Sigmoid colon (tissue), 7 donors: ENCODE results near the gene KIFC1. TPM values are rescaled to one million over a fixed set of nuclear protein-coding genes. Genes with fewer than 3 reads are reported as not detected.
A peak's percentile ranks its signal among the peaks of the same experiment; 100 is the strongest.
"Not testable (repeated sequence)": the region's sequence is repeated elsewhere in the genome, so short reads cannot be mapped to it uniquely, and the experiment has no call there.

Source experiments
- DNase-seq: peaks from one replicate; pipeline ENCODE4 v3.0.0-alpha.2; 2019
- H3K27ac ChIP-seq, 4 donors: fragments of 200-600 bp; sonication (generic); one replicate each; pipeline ENCODE4 v1.5.1; 2016 to 2019; ENCODE audit warnings: mild to moderate bottlenecking in 1 of 4
- H3K27me3 ChIP-seq, 3 donors: fragments of 200-600 bp; sonication (generic); one replicate each; pipeline ENCODE4 v1.5.1; 2019; ENCODE audit warnings: mild to moderate bottlenecking in 1 of 3
- H3K36me3 ChIP-seq, 4 donors: fragments of 200-600 bp; sonication (generic); one replicate each; pipeline ENCODE4 v1.5.1; 2016 to 2019
- H3K4me1 ChIP-seq, 4 donors: fragments of 200-600 bp; sonication (generic); one replicate each; pipeline ENCODE4 v1.5.1; 2017 to 2019
- H3K4me3 ChIP-seq, 4 donors: fragments of 200-600 bp; sonication (generic); one replicate each; pipeline ENCODE4 v1.5.1; 2017 to 2019; ENCODE audit warnings: mild to moderate bottlenecking in 2 of 4, moderate library complexity in 1 of 4
- H3K9me3 ChIP-seq, 4 donors: fragments of 200-600 bp in 3 of 4; sonication (generic) in 3 of 4; one replicate each; pipeline versions ENCODE4 v1.5.1 to v1.6.1; 2013 to 2019
- CTCF ChIP-seq, 4 experiments: fragments of 450-650 bp in 3 of 4; fragments of 200-600 bp in 1 of 4; IDR thresholded peaks; one replicate each; pipeline ENCODE4 v1.5.1; 2016 to 2019; ENCODE audit warnings: antibody characterized with exemption in 4 of 4, mild to moderate bottlenecking in 3 of 4, moderate library complexity in 2 of 4
- EP300 ChIP-seq, 4 donors: sonication (generic); formaldehyde crosslinking; IDR thresholded peaks; one replicate each; pipeline ENCODE4 v1.6.1; 2017; ENCODE audit warnings: antibody characterized with exemption in 4 of 4
- POLR2A ChIP-seq, 2 donors: fragments of 450-650 bp; IDR thresholded peaks; one replicate each; pipeline ENCODE4 v1.6.1; 2016; ENCODE audit warnings: antibody characterized with exemption in 2 of 2, mild to moderate bottlenecking in 2 of 2, moderate library complexity in 2 of 2
- POLR2AphosphoS5 ChIP-seq, 4 donors: sonication (generic); formaldehyde crosslinking; IDR thresholded peaks; one replicate each; pipeline ENCODE4 v1.6.1; 2017; ENCODE audit warnings: antibody characterized with exemption in 4 of 4
- WGBS, 2 donors: extraction: QIAGEN DNeasy Blood & Tissue Kit; methylation state at CpG; one replicate each; pipeline ENCODE4 v1.1.7; 2013; 5-methylcytosine and 5-hydroxymethylcytosine counted together
- intact Hi-C: fragments of 100-400 bp; cut with DNase I; formaldehyde crosslinking; loops from one replicate; pipeline ENCODE4 v1.15.1; 2023
- polyA plus RNA-seq, 3 donors: library from polyadenylated mRNA; stranded (reverse); fragments of 200-250 nt; gene quantifications; one replicate each; pipeline ENCODE4 v1.2.3, GENCODE V29; 2013
- total RNA-seq, 4 donors: library from RNA; depleted of rRNA; stranded (reverse); fragments of >200 nt; gene quantifications; one replicate each; pipeline ENCODE4 v1.1.0, GENCODE V29; 2016
- donor health status: healthy with polysubstance abuse.
- donor health status: Bipolar disorder and iron deficiency.
- donor health status: healthy.

KIFC1 gene
- total and polyA plus RNA-seq, 7 donors = 0.49 to 23.0 (median 1.8) TPM

GRCh38 chr6:33367009-33367714 is 24.5 kb upstream of the KIFC1 start:
- intact Hi-C loops = no loop called here
- Histone ChIP-seq H3K27ac (no peak overlapping the region), H3K9me3 (no peaks in the 10 kb centered on the region), H3K27me3 (no peaks in the 10 kb centered on the region), H3K4me1 (no peaks in the 10 kb centered on the region), H3K36me3 (no peaks in the 10 kb centered on the region), H3K4me3 (no peak overlapping the region)
- TF ChIP-seq POLR2AphosphoS5 (IDR thresholded peaks at IDR 0.05) (no peak), EP300 (IDR thresholded peaks at IDR 0.05) (no peak), POLR2A (IDR thresholded peaks at IDR 0.05) (no peak), CTCF (IDR thresholded peaks at IDR 0.05) (no peak)
- WGBS, 2 donors = 88 to 90% methylated on average over 8 of the region's 8 CpGs
- no peak for DNase-seq

- H3K36me3 ChIP-seq, H3K4me1 ChIP-seq, DNase-seq, intact Hi-C loops, H3K9me3 ChIP-seq, H3K27me3 ChIP-seq, H3K4me3 ChIP-seq, H3K27ac ChIP-seq: not testable (repeated sequence)
- 93 to 94% methylated on average over 5 of the region's 5 CpGs for WGBS, 2 donors
These were observed 24.0 kb upstream of the KIFC1 start for GRCh38 chr6:33367715-33368025.

- not testable (repeated sequence) for H3K27me3 ChIP-seq
- 93 to 94% methylated on average over 8 of the region's 8 CpGs for WGBS, 2 donors
These were observed 19.7 kb upstream of the KIFC1 start for GRCh38 chr6:33371901-33372300.

GRCh38 chr6:33372526-33373123 is 19.0 kb upstream of the KIFC1 start:
- Histone ChIP-seq H3K36me3 (no peaks in the 10 kb centered on the region), H3K9me3 (no peaks in the 10 kb centered on the region), H3K27ac (no peak overlapping the region), H3K4me1 (peaks cover 0 to 23% (median 20%) of the 10 kb centered on the region in 4 donors), H3K4me3 (no peak overlapping the region), H3K27me3 (no peaks in the 10 kb centered on the region)
- no peak for DNase-seq
- intact Hi-C loops = no loop called here
- TF ChIP-seq EP300 (IDR thresholded peaks at IDR 0.05) (no peak), POLR2AphosphoS5 (IDR thresholded peaks at IDR 0.05) (no peak), CTCF (IDR thresholded peaks at IDR 0.05) (no peak), POLR2A (IDR thresholded peaks at IDR 0.05) (no peak)
- WGBS, 2 donors = 50 to 60% methylated on average over 5 of the region's 5 CpGs

More at GRCh38 chr6:33371901-33372300, 19.7 kb upstream of the KIFC1 start:
- H3K36me3 ChIP-seq, DNase-seq, H3K9me3 ChIP-seq, intact Hi-C loops, H3K27ac ChIP-seq, H3K4me3 ChIP-seq: not testable (repeated sequence)
- peaks cover 0 to 23% (median 20%) of the 10 kb centered on the region in 4 donors for H3K4me1 ChIP-seq

- Histone ChIP-seq H3K27ac (peak overlapping the region; percentile 60 to 72 (median 68)), H3K4me1 (peaks cover 0 to 23% (median 20%) of the 10 kb centered on the region in 4 donors), H3K36me3 (no peaks in the 10 kb centered on the region), H3K27me3 (no peaks in the 10 kb centered on the region), H3K9me3 (no peaks in the 10 kb centered on the region), H3K4me3 (no peak overlapping the region)
- no peak for DNase-seq
- intact Hi-C loops = no loop called here
- TF ChIP-seq POLR2AphosphoS5 (IDR thresholded peaks at IDR 0.05) (no peak), CTCF (IDR thresholded peaks at IDR 0.05) (no peak), POLR2A (IDR thresholded peaks at IDR 0.05) (no peak), EP300 (IDR thresholded peaks at IDR 0.05) (no peak)
- WGBS, 2 donors = 62 to 74% methylated on average over 8 of the region's 8 CpGs
These were observed 17.4 kb upstream of the KIFC1 start for GRCh38 chr6:33373960-33374910.
